Sigmoid colon (tissue), 7 donors: ENCODE data around the gene ZNF740. TPM values are rescaled to one million over a fixed set of nuclear protein-coding genes. Genes with fewer than 3 reads are reported as not detected.

ENCODE experiments used
- DNase-seq: peaks from one replicate; pipeline ENCODE4 v3.0.0-alpha.2; 2019
- H3K27ac ChIP-seq, 4 donors: fragments of 200-600 bp; sonication (generic); one replicate each; pipeline ENCODE4 v1.5.1; 2016 to 2019; ENCODE audit warnings: mild to moderate bottlenecking in 1 of 4
- H3K27me3 ChIP-seq, 3 donors: fragments of 200-600 bp; sonication (generic); one replicate each; pipeline ENCODE4 v1.5.1; 2019; ENCODE audit warnings: mild to moderate bottlenecking in 1 of 3
- H3K36me3 ChIP-seq, 4 donors: fragments of 200-600 bp; sonication (generic); one replicate each; pipeline ENCODE4 v1.5.1; 2016 to 2019
- H3K4me1 ChIP-seq, 4 donors: fragments of 200-600 bp; sonication (generic); one replicate each; pipeline ENCODE4 v1.5.1; 2017 to 2019
- H3K4me3 ChIP-seq, 4 donors: fragments of 200-600 bp; sonication (generic); one replicate each; pipeline ENCODE4 v1.5.1; 2017 to 2019; ENCODE audit warnings: mild to moderate bottlenecking in 2 of 4, moderate library complexity in 1 of 4
- H3K9me3 ChIP-seq, 4 donors: fragments of 200-600 bp in 3 of 4; sonication (generic) in 3 of 4; one replicate each; pipeline versions ENCODE4 v1.5.1 to v1.6.1; 2013 to 2019
- CTCF ChIP-seq, 4 experiments: fragments of 450-650 bp in 3 of 4; fragments of 200-600 bp in 1 of 4; IDR thresholded peaks; one replicate each; pipeline ENCODE4 v1.5.1; 2016 to 2019; ENCODE audit warnings: antibody characterized with exemption in 4 of 4, mild to moderate bottlenecking in 3 of 4, moderate library complexity in 2 of 4
- EP300 ChIP-seq, 4 donors: sonication (generic); formaldehyde crosslinking; IDR thresholded peaks; one replicate each; pipeline ENCODE4 v1.6.1; 2017; ENCODE audit warnings: antibody characterized with exemption in 4 of 4
- POLR2A ChIP-seq, 2 donors: fragments of 450-650 bp; IDR thresholded peaks; one replicate each; pipeline ENCODE4 v1.6.1; 2016; ENCODE audit warnings: antibody characterized with exemption in 2 of 2, mild to moderate bottlenecking in 2 of 2, moderate library complexity in 2 of 2
- POLR2AphosphoS5 ChIP-seq, 4 donors: sonication (generic); formaldehyde crosslinking; IDR thresholded peaks; one replicate each; pipeline ENCODE4 v1.6.1; 2017; ENCODE audit warnings: antibody characterized with exemption in 4 of 4
- WGBS, 2 donors: extraction: QIAGEN DNeasy Blood & Tissue Kit; methylation state at CpG; one replicate each; pipeline ENCODE4 v1.1.7; 2013; 5-methylcytosine and 5-hydroxymethylcytosine counted together
- intact Hi-C: fragments of 100-400 bp; cut with DNase I; formaldehyde crosslinking; loops from one replicate; pipeline ENCODE4 v1.15.1; 2023
- polyA plus RNA-seq, 3 donors: library from polyadenylated mRNA; stranded (reverse); fragments of 200-250 nt; gene quantifications; one replicate each; pipeline ENCODE4 v1.2.3, GENCODE V29; 2013
- total RNA-seq, 4 donors: library from RNA; depleted of rRNA; stranded (reverse); fragments of >200 nt; gene quantifications; one replicate each; pipeline ENCODE4 v1.1.0, GENCODE V29; 2016
- donor health status: healthy with polysubstance abuse.
- donor health status: Bipolar disorder and iron deficiency.
- donor health status: healthy.

Gene ZNF740
- total and polyA plus RNA-seq, 7 donors, result 2.3 to 16.6 (median 12.0) TPM

DNA sequence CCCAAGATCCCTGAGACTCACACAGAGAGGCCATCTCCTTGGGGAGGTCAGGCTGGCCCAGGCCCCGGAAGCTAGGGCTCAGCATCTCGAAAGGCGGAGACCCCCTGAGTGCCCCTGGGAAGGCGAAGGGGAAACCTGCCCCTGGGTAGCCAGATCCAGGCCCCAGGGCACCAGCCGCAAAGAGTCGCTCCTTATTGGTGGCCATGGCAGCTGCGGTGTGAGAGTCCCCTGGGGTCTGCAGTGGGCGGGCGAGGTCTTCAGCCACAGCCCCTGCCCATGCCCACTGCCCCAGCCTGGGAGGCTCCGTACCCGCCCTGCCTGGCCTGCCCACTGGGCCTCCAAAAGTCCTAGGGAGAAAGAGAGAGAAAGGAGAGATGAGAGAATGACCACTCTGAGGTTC lies 46.8 kb downstream of the ZNF740 start:
- Histone ChIP-seq H3K4me3 (no peak overlapping the region), H3K27ac (peak overlapping the region in 1 of 4 donors; percentile 2), H3K4me1 (peaks cover 0 to 65% (median 55%) of the 10 kb centered on the region in 4 donors), H3K9me3 (no peaks in the 10 kb centered on the region), H3K36me3 (peaks cover 0 to 8% (median 3%) of the 10 kb centered on the region in 4 donors), H3K27me3 (no peaks in the 10 kb centered on the region)
- intact Hi-C loops, result no loop called here
- TF ChIP-seq CTCF (IDR thresholded peaks at IDR 0.05) (no peak), POLR2AphosphoS5 (IDR thresholded peaks at IDR 0.05) (no peak), POLR2A (IDR thresholded peaks at IDR 0.05) (no peak), EP300 (IDR thresholded peaks at IDR 0.05) (no peak)
- no peak for DNase-seq
- WGBS, 2 donors, result 96 to 98% methylated on average over 11 of the region's 11 CpGs

DNA sequence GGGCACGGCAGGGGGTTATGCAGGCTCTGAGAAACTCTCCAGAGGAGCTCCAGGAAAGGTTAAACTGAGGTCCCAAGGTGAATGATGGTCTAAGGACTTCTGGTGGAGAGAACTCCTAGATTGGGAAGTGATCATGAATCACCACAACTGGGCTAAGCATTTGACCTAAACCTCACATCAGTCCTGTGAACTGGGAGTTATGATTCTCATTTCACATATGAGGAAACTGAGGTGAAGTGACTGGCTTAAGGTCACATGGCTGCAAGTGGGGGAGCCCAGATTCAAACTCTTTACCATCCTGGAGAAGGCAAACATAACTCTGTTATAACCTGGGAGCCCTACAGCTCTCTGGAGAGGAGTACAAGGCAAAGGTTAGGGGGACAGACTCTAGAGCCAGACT lies 47.3 kb downstream of the ZNF740 start:
- H3K27ac ChIP-seq, result peak overlapping the region in 1 of 4 donors; percentile 2
- TF ChIP-seq POLR2AphosphoS5 (IDR thresholded peaks at IDR 0.05), result no peak
- TF ChIP-seq EP300 (IDR thresholded peaks at IDR 0.05), result no peak
- TF ChIP-seq CTCF (IDR thresholded peaks at IDR 0.05), result no peak
- no peak for TF ChIP-seq POLR2A (IDR thresholded peaks at IDR 0.05)
- H3K4me3 ChIP-seq, result no peak overlapping the region
- H3K9me3 ChIP-seq, result no peaks in the 10 kb centered on the region
- H3K36me3 ChIP-seq, result peaks cover 0 to 8% (median 3%) of the 10 kb centered on the region in 4 donors
- H3K27me3 ChIP-seq, result no peaks in the 10 kb centered on the region
- H3K4me1 ChIP-seq, result peaks cover 0 to 65% (median 55%) of the 10 kb centered on the region in 4 donors
- intact Hi-C loops, result no loop called here
- DNase-seq, result no peak
- WGBS, 2 donors, result 89 to 100% methylated on average over 1 of the region's 1 CpG

GRCh38 chr12:53229454-53229853 lies 48.9 kb downstream of the ZNF740 start:
- Histone ChIP-seq H3K27me3 (no peaks in the 10 kb centered on the region), H3K27ac (peak overlapping the region in 3 of 4 donors; percentile 14 to 92 (median 81)), H3K4me3 (no peak overlapping the region), H3K4me1 (peaks cover 0 to 63% (median 55%) of the 10 kb centered on the region in 4 donors), H3K36me3 (peaks cover 0 to 8% (median 3%) of the 10 kb centered on the region in 4 donors), H3K9me3 (no peaks in the 10 kb centered on the region)
- DNase-seq, result no peak
- intact Hi-C loops, result no loop called here
- TF ChIP-seq EP300 (IDR thresholded peaks at IDR 0.05), result no peak
- TF ChIP-seq CTCF (IDR thresholded peaks at IDR 0.05), result no peak
- TF ChIP-seq POLR2AphosphoS5 (IDR thresholded peaks at IDR 0.05), result no peak
- no peak for TF ChIP-seq POLR2A (IDR thresholded peaks at IDR 0.05)
- 92 to 95% methylated on average over 2 of the region's 2 CpGs for WGBS, 2 donors

- Histone ChIP-seq H3K4me3 (peak overlapping the region in 1 of 4 donors; percentile 61), H3K27me3 (no peaks in the 10 kb centered on the region), H3K9me3 (no peaks in the 10 kb centered on the region), H3K27ac (peak overlapping the region; percentile 81 to 92 (median 90)), H3K36me3 (peaks cover 0 to 8% (median 3%) of the 10 kb centered on the region in 4 donors), H3K4me1 (peaks cover 0 to 56% (median 47%) of the 10 kb centered on the region in 4 donors)
- DNase-seq, result no peak
- intact Hi-C loops, result no loop called here
- 48 to 68% methylated on average over 10 of the region's 10 CpGs for WGBS, 2 donors
- TF ChIP-seq CTCF (IDR thresholded peaks at IDR 0.05) (no peak), EP300 (IDR thresholded peaks at IDR 0.05) (no peak)
These were observed 49.8 kb downstream of the ZNF740 start for GRCh38 chr12:53230108-53230845.

- no peak for DNase-seq
- Histone ChIP-seq H3K4me1 (peaks cover 0 to 45% (median 38%) of the 10 kb centered on the region in 4 donors), H3K27ac (peak overlapping the region; percentile 81 to 92 (median 90)), H3K4me3 (peak overlapping the region; percentile 61 to 80 (median 74)), H3K9me3 (no peaks in the 10 kb centered on the region), H3K36me3 (peaks cover 0 to 8% (median 3%) of the 10 kb centered on the region in 4 donors), H3K27me3 (no peaks in the 10 kb centered on the region)
- WGBS, 2 donors, result 1 to 2% methylated on average over 9 of the region's 9 CpGs
- intact Hi-C loops, result no loop called here
- TF ChIP-seq POLR2A (IDR thresholded peaks at IDR 0.05) (no peak), CTCF (IDR thresholded peaks at IDR 0.05) (no peak), POLR2AphosphoS5 (IDR thresholded peaks at IDR 0.05) (no peak), EP300 (IDR thresholded peaks at IDR 0.05) (no peak)
These were observed 51.1 kb downstream of the ZNF740 start for GRCh38 chr12:53231671-53231920.
